Measurements from ENCODE around the gene ASTN2. TPM values are rescaled to one million over a fixed set of nuclear protein-coding genes. Genes with fewer than 3 reads are reported as not detected.

Gene ASTN2
- polyA plus RNA-seq, 1 donor from 2014 or later: 6.8 TPM

DNA sequence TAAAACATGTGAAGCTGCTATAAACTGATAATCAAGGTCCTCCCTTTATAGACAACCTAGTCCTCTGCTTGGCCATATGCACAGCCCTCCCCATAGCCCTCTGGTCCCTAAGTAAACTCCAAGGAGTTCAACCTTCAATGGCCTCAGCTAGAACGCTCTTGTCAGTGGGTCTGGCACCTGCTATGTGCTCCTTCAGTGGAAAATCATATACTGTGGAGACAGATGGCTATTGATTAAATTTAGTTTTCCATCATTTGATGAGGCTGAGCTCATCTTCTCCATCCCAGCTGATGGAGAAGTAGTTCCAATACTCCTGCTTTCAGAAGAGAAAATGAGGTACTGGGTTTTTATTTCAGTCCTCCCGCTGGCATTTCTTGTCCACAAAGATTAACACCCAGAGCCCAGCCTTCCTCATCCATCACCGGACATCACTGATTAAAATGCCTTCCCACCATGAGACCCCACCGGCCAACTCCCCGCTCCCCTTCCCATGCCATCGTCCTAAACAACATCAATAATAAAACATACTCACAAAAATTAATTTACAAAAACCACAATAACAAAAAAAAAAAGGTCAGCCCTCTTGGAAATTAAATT, 593.1 kb downstream of the ASTN2 start:
- H3K27ac ChIP-seq (ENCODE audit: low read length): no peak overlapping the region
- H3K4me2 ChIP-seq (ENCODE audit: low read length): no peak overlapping the region
- no peaks in the 10 kb centered on the region for H3K9me2 ChIP-seq (ENCODE audit: insufficient read depth, low read length)
- H3K9ac ChIP-seq (ENCODE audit: low read length): no peak overlapping the region
- H4K20me1 ChIP-seq (ENCODE audit: insufficient read depth): no peaks in the 10 kb centered on the region
- H3K27me3 ChIP-seq (ENCODE audit: insufficient read depth, low read depth, low read length): no peaks in the 10 kb centered on the region
- H3K9me3 ChIP-seq (ENCODE audit: low read length): no peaks in the 10 kb centered on the region
- no peaks in the 10 kb centered on the region for H3F3A ChIP-seq (ENCODE audit: insufficient read depth, low read length, poor library complexity, severe bottlenecking)
- no peak overlapping the region for H3K4me3 ChIP-seq (ENCODE audit: low read length)
- TF ChIP-seq TAF1 (IDR thresholded peaks at IDR 0.05; ENCODE audit: low read depth) (no peak), SMC3 (conservative IDR thresholded peaks at IDR 0.05; ENCODE audit: poor library complexity) (no peak), EZH2 (IDR thresholded peaks at IDR 0.05; ENCODE audit: borderline replicate concordance, insufficient read depth, low read length, poor library complexity, severe bottlenecking) (no peak), REST (IDR thresholded peaks at IDR 0.05; ENCODE audit: borderline replicate concordance) (no peak), CTCF (IDR thresholded peaks at IDR 0.05; ENCODE audit: poor library complexity, severe bottlenecking) (no peak), MXI1 (conservative IDR thresholded peaks at IDR 0.05; ENCODE audit: poor library complexity, severe bottlenecking) (no peak), RAD21 (conservative IDR thresholded peaks at IDR 0.05) (no peak), EP300 (conservative IDR thresholded peaks at IDR 0.05; ENCODE audit: poor library complexity, severe bottlenecking) (no peak), POLR2AphosphoS5 (IDR thresholded peaks at IDR 0.05) (no peak)
- H3K79me2 ChIP-seq (replicated peaks; ENCODE audit: insufficient read depth, low read length): no peaks in the 10 kb centered on the region
- H2AFZ ChIP-seq (ENCODE audit: low read depth, low read length): no peak overlapping the region
- no peaks in the 10 kb centered on the region for H3K36me3 ChIP-seq (ENCODE audit: insufficient read depth, low read length)

GRCh38 chr9:116819116-116819515, 595.7 kb downstream of the ASTN2 start:
- no peaks in the 10 kb centered on the region for H3K9me3 ChIP-seq (ENCODE audit: low read length)
- H3K27me3 ChIP-seq (ENCODE audit: insufficient read depth, low read depth, low read length): no peaks in the 10 kb centered on the region
- H3K9me2 ChIP-seq (ENCODE audit: insufficient read depth, low read length): no peaks in the 10 kb centered on the region
- no peak overlapping the region for H2AFZ ChIP-seq (ENCODE audit: low read depth, low read length)
- no peak overlapping the region for H3K4me2 ChIP-seq (ENCODE audit: low read length)
- no peak overlapping the region for H3K4me3 ChIP-seq (ENCODE audit: low read length)
- no peaks in the 10 kb centered on the region for H3K79me2 ChIP-seq (replicated peaks; ENCODE audit: insufficient read depth, low read length)
- no peaks in the 10 kb centered on the region for H3K36me3 ChIP-seq (ENCODE audit: insufficient read depth, low read length)
- H4K20me1 ChIP-seq (ENCODE audit: insufficient read depth): no peaks in the 10 kb centered on the region
- TF ChIP-seq EZH2 (IDR thresholded peaks at IDR 0.05; ENCODE audit: borderline replicate concordance, insufficient read depth, low read length, poor library complexity, severe bottlenecking) (no peak), TAF1 (IDR thresholded peaks at IDR 0.05; ENCODE audit: low read depth) (no peak), SMC3 (conservative IDR thresholded peaks at IDR 0.05; ENCODE audit: poor library complexity) (no peak), EP300 (conservative IDR thresholded peaks at IDR 0.05; ENCODE audit: poor library complexity, severe bottlenecking) (no peak), MXI1 (conservative IDR thresholded peaks at IDR 0.05; ENCODE audit: poor library complexity, severe bottlenecking) (no peak), CTCF (IDR thresholded peaks at IDR 0.05; ENCODE audit: poor library complexity, severe bottlenecking) (no peak), POLR2AphosphoS5 (IDR thresholded peaks at IDR 0.05) (no peak), RAD21 (conservative IDR thresholded peaks at IDR 0.05) (no peak), REST (IDR thresholded peaks at IDR 0.05; ENCODE audit: borderline replicate concordance) (no peak)
- H3F3A ChIP-seq (ENCODE audit: insufficient read depth, low read length, poor library complexity, severe bottlenecking): no peaks in the 10 kb centered on the region
- no peak overlapping the region for H3K27ac ChIP-seq (ENCODE audit: low read length)
- H3K9ac ChIP-seq (ENCODE audit: low read length): no peak overlapping the region
